Spleen (tissue), 11 donors: ENCODE results near the gene CDK18. TPM values are rescaled to one million over a fixed set of nuclear protein-coding genes. Genes with fewer than 3 reads are reported as not detected.
A peak's percentile ranks its signal among the peaks of the same experiment; 100 is the strongest.

Source experiments
- DNase-seq: peaks from one replicate; pipeline ENCODE4 v3.0.0-alpha.2; 2020
- H3K27ac ChIP-seq, 8 donors: fragments of 200-600 bp; sonication (generic) in 7 of 8; 1 replicate in 4 of 8; 2 replicates in 4 of 8; pipeline versions ENCODE4 v1.5.0 to v1.8.0; 2016 to 2021; ENCODE audit warnings: inconsistent platforms in 4 of 8, mild to moderate bottlenecking in 4 of 8, moderate library complexity in 1 of 8
- H3K27me3 ChIP-seq, 7 donors: fragments of 200-600 bp; sonication (generic) in 6 of 7; replicated peaks in 1 of 7; 1 replicate in 4 of 7; 2 replicates in 3 of 7; pipeline versions ENCODE4 v1.5.0 to v1.8.0; 2016 to 2021; ENCODE audit warnings: inconsistent platforms in 3 of 7, mild to moderate bottlenecking in 1 of 7
- H3K36me3 ChIP-seq, 6 donors: fragments of 200-600 bp; sonication (generic) in 5 of 6; 1 replicate in 4 of 6; 2 replicates in 2 of 6; pipeline versions ENCODE4 v1.5.0 to v1.8.0; 2016 to 2021; ENCODE audit warnings: inconsistent platforms in 2 of 6
- H3K4me1 ChIP-seq, 6 donors: fragments of 200-600 bp; sonication (generic) in 5 of 6; 1 replicate in 3 of 6; 2 replicates in 3 of 6; pipeline versions ENCODE4 v1.5.0 to v1.8.0; 2016 to 2021; ENCODE audit warnings: inconsistent platforms in 3 of 6
- H3K4me3 ChIP-seq, 8 donors: fragments of 200-600 bp; sonication (generic) in 7 of 8; 1 replicate in 4 of 8; 2 replicates in 4 of 8; pipeline versions ENCODE4 v1.5.0 to v1.8.0; 2016 to 2021; ENCODE audit warnings: inconsistent platforms in 4 of 8, mild to moderate bottlenecking in 4 of 8, moderate library complexity in 2 of 8
- H3K9me3 ChIP-seq, 8 donors: fragments of 200-600 bp; sonication (generic) in 7 of 8; 1 replicate in 4 of 8; 2 replicates in 4 of 8; pipeline versions ENCODE4 v1.5.0 to v1.8.0; 2016 to 2021; ENCODE audit warnings: inconsistent platforms in 4 of 8
- POLR2A ChIP-seq, 3 donors: fragments of 450-650 bp; IDR thresholded peaks; one replicate each; pipeline ENCODE4 v1.5.1; 2017; ENCODE audit warnings: antibody characterized with exemption in 3 of 3, mild to moderate bottlenecking in 1 of 3
- POLR2AphosphoS5 ChIP-seq, 3 donors: sonication (generic); formaldehyde crosslinking; IDR thresholded peaks; one replicate each; pipeline ENCODE4 v1.5.1; 2017; ENCODE audit warnings: antibody characterized with exemption in 3 of 3
- WGBS, 5 donors: extraction: QIAGEN DNeasy Blood & Tissue Kit in 3 of 5; methylation state at CpG; one replicate each; pipeline versions ENCODE4 v1.1.5 to v1.1.7; 2013 to 2018; 5-methylcytosine and 5-hydroxymethylcytosine counted together
- intact Hi-C: fragments of 100-400 bp; cut with DNase I; formaldehyde crosslinking; loops from one replicate; pipeline ENCODE4 v1.15.0; 2023; ENCODE audit warnings: low total_unique reads
- polyA plus RNA-seq, 3 donors: library from polyadenylated mRNA; stranded (reverse); fragments of 200-250 nt; gene quantifications; one replicate each; pipeline ENCODE4 v1.2.1, GENCODE V29; 2013
- total RNA-seq, 7 donors: library from RNA; depleted of rRNA in 3 of 7; stranded (reverse); fragments of >200 nt in 3 of 7; fragmentation: NEBNext Ultra II Directional in 4 of 7; extraction: Animal tissue kit (Norgen Biotek cat#: 25700) in 4 of 7; gene quantifications; one replicate each; pipeline versions ENCODE4 v1.1.0 to v1.2.1, GENCODE V29; 2016 to 2021
- TF ChIP-seq, protein P1 (sequence below), 11 experiments: fragments of 200-600 bp in 7 of 11; fragments of 450-650 bp in 4 of 11; sonication (generic) in 4 of 11; IDR thresholded peaks in 8 of 11; conservative IDR thresholded peaks in 3 of 11; 1 replicate in 7 of 11; 2 replicates in 4 of 11; pipeline versions ENCODE4 v1.4.0 to v1.8.0; 2016 to 2021; ENCODE audit warnings: antibody characterized with exemption in 11 of 11, inconsistent platforms in 4 of 11, mild to moderate bottlenecking in 1 of 11
- donor health status: healthy with polysubstance abuse.
- donor health status: DM: no; HTN: no; CAD: no; lungs with moderate emphysema.
- donor health status: DM: no; HTN: no; CAD: no.
- donor health status: Bipolar disorder and iron deficiency.
- donor health status: healthy.
- donor health status: DM: no; HTN: no; CAD: no.
- donor health status: DM: yes; HTN: yes; CAD: no.

The CDK18 gene
- total and polyA plus RNA-seq, 10 donors: 3.5 to 25.3 (median 17.8) TPM

DNA sequence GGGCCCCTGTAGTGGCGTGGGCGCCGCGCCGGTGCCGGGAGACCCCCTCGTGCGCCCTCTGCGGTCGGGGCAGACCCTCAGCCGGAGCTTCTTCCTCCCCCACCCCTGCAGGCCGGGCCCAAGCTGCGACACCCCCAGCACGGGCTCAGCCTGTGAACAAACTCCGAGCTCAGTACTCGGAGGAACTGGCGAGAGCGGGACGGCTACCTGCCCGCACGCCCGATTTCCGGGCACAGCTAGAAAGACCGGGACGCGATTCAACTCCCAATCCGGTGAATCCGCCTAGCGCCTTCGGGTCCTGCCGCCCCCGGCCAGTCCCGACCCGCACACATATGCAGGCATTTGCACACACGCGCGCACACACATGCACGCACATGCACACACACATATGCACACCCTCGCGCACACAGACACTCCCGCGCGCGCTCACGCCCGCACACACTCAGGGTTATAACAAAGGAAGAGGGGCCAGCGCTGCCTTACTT, 48.0 kb upstream of the CDK18 start:
- H3K9me3 ChIP-seq: no peaks in the 10 kb centered on the region
- peak overlapping the region in 7 of 8 donors; percentile 21 to 62 (median 33) for H3K4me3 ChIP-seq
- peaks cover 3 to 100% (median 61%) of the 10 kb centered on the region in 7 donors for H3K27me3 ChIP-seq
- intact Hi-C loops: no loop called here
- H3K4me1 ChIP-seq: peaks cover 16 to 31% (median 24%) of the 10 kb centered on the region in 6 donors
- H3K36me3 ChIP-seq: no peaks in the 10 kb centered on the region
- WGBS, 5 donors: 1 to 4% (median 2%) methylated on average over 47 of the region's 47 CpGs
- TF ChIP-seq, protein P1, sequence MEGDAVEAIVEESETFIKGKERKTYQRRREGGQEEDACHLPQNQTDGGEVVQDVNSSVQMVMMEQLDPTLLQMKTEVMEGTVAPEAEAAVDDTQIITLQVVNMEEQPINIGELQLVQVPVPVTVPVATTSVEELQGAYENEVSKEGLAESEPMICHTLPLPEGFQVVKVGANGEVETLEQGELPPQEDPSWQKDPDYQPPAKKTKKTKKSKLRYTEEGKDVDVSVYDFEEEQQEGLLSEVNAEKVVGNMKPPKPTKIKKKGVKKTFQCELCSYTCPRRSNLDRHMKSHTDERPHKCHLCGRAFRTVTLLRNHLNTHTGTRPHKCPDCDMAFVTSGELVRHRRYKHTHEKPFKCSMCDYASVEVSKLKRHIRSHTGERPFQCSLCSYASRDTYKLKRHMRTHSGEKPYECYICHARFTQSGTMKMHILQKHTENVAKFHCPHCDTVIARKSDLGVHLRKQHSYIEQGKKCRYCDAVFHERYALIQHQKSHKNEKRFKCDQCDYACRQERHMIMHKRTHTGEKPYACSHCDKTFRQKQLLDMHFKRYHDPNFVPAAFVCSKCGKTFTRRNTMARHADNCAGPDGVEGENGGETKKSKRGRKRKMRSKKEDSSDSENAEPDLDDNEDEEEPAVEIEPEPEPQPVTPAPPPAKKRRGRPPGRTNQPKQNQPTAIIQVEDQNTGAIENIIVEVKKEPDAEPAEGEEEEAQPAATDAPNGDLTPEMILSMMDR (IDR thresholded peaks at IDR 0.05 in 8 of 11, conservative IDR thresholded peaks at IDR 0.05 in 3 of 11): no peak
- TF ChIP-seq POLR2AphosphoS5 (IDR thresholded peaks at IDR 0.05) (no peak), POLR2A (IDR thresholded peaks at IDR 0.05) (no peak)
- no peak overlapping the region for H3K27ac ChIP-seq
- peak; percentile 70 for DNase-seq

DNA sequence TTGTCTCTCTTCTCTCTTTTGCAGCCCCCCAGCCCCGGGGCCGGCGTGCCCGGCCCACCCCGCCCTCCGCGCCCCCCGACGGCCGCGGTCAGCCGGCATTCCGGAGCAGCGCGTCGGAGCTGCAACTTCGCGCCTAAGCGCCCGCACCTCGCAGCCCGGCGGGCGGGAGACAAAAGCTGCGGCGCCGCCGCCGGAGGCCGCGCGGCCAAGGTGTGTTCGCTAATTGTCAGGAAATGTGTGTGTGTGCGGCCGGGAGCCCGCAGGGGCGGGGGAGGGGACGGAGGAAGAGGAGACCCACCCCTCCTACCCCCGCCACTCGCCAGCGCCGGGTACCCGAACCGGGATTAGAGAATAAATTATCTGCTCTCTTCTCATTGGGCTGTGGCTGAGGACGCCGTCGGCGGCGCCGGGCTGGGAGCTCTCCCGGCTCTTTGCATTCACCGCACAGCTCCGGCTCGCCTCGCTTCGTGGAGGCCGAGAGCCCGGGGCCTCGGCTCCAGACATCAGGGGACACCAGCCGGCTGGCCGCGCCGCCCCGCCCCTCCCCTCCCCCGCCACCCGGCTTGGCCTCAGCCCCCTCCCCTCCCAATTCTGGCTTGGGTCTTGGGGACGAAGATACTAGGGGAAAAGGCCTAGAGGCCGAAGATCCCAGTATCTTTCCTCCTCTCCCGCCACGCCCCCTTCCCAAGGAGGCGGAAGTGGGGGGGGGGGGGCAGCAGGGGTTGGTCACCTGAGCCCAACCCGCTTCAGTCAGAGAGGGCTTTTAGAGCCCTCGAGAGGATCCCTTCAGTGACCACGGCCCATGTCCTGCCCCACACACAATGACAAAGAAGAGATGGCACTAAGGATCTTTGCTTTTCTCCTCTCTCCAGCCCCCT, 47.4 kb upstream of the CDK18 start:
- Histone ChIP-seq H3K4me1 (peaks cover 16 to 31% (median 24%) of the 10 kb centered on the region in 6 donors), H3K36me3 (no peaks in the 10 kb centered on the region), H3K27me3 (peaks cover 3 to 98% (median 61%) of the 10 kb centered on the region in 7 donors), H3K4me3 (peak overlapping the region in 7 of 8 donors; percentile 21 to 62 (median 33)), H3K9me3 (no peaks in the 10 kb centered on the region), H3K27ac (no peak overlapping the region)
- WGBS, 5 donors: 1 to 2% (median 1%) methylated on average over 39 to 72 of the region's 74 CpGs
- peak; percentile 71 for DNase-seq
- TF ChIP-seq POLR2AphosphoS5 (IDR thresholded peaks at IDR 0.05) (no peak), POLR2A (IDR thresholded peaks at IDR 0.05) (no peak)
- TF ChIP-seq, protein P1 (IDR thresholded peaks at IDR 0.05 in 8 of 11, conservative IDR thresholded peaks at IDR 0.05 in 3 of 11): no peak
- intact Hi-C loops: no loop called here

DNA sequence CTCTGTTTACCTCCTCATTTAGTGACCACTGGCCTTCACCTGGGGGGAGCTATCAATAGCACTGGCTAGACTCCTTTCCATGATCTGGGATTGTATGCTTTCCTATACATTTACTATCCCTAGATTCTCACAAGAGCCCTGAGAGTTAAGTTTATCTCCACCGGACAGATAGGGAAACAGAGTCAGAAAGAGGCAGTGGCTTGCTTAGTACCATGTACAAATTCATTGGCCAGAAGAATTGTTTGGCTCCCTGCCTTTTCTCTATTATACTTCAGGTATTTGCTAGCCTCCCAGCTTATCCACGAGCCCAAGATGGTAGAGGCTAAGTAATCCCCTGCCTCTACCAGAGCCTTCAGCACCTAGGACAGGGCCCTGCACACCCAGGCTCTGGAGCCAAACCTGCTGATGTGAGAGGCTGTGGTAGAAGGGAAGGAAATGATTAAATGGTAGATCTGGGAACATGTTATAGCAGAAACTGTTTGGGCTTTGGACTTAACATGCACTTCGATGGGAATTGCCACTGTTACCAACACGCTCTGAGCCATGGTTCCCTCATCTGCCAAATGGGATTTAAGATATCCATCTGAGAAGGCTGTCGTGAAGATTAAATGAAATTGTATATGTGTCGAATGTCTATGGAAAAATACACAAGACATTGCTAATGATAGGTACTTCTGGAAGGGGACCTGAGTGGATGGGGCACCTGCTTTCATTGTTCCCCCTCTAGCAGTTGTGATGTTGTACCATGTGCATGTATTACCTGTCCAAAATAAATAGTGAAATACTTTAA, 45.5 kb upstream of the CDK18 start:
- no peaks in the 10 kb centered on the region for H3K9me3 ChIP-seq
- no peaks in the 10 kb centered on the region for H3K36me3 ChIP-seq
- DNase-seq: no peak
- H3K27ac ChIP-seq: no peak overlapping the region
- no peak overlapping the region for H3K4me3 ChIP-seq
- TF ChIP-seq, protein P1 (IDR thresholded peaks at IDR 0.05 in 8 of 11, conservative IDR thresholded peaks at IDR 0.05 in 3 of 11): no peak
- TF ChIP-seq POLR2AphosphoS5 (IDR thresholded peaks at IDR 0.05) (no peak), POLR2A (IDR thresholded peaks at IDR 0.05) (no peak)
- 49 to 61% (median 56%) methylated on average over 6 of the region's 6 CpGs for WGBS, 5 donors
- intact Hi-C loops: no loop called here
- peaks cover 16 to 31% (median 24%) of the 10 kb centered on the region in 6 donors for H3K4me1 ChIP-seq
- peaks cover 3 to 80% (median 55%) of the 10 kb centered on the region in 7 donors for H3K27me3 ChIP-seq
